Right lobe of liver (tissue), 6 donors: Measurements from ENCODE around the gene MAML3. TPM values are rescaled to one million over a fixed set of nuclear protein-coding genes. Genes with fewer than 3 reads are reported as not detected.
A peak's percentile ranks its signal among the peaks of the same experiment; 100 is the strongest.

Experiments used
- ATAC-seq, 4 donors: fragments of 200-7000 bp; cut with Tn5 transposase; one replicate each; pipeline ENCODE4 v1.9.1; 2020; ENCODE audit warnings: mild to moderate bottlenecking in 4 of 4, moderate library complexity in 4 of 4
- DNase-seq, 3 donors: peaks; one replicate each; pipeline ENCODE4 v3.0.0-alpha.2; 2020
- H3K27ac ChIP-seq, 3 donors: fragments of 200-600 bp; one replicate each; pipeline ENCODE4 v1.8.0; 2022
- H3K27me3 ChIP-seq, 2 donors: fragments of 200-600 bp; one replicate each; pipeline ENCODE4 v1.8.0; 2022
- H3K36me3 ChIP-seq, 4 donors: fragments of 200-600 bp; sonication (generic) in 1 of 4; one replicate each; pipeline versions ENCODE4 v1.5.1 to v1.8.0; 2017 to 2022; ENCODE audit warnings: control low read depth in 1 of 4
- H3K4me1 ChIP-seq, 4 donors: fragments of 200-600 bp; sonication (generic) in 1 of 4; one replicate each; pipeline versions ENCODE4 v1.5.1 to v1.8.0; 2017 to 2022; ENCODE audit warnings: control low read depth in 1 of 4
- H3K4me3 ChIP-seq, 3 donors: fragments of 200-600 bp; one replicate each; pipeline ENCODE4 v1.8.0; 2022
- H3K9me3 ChIP-seq, 4 donors: fragments of 200-600 bp; sonication (generic) in 1 of 4; one replicate each; pipeline versions ENCODE4 v1.5.1 to v1.8.0; 2017 to 2022; ENCODE audit warnings: control low read depth in 1 of 4
- POLR2A ChIP-seq: fragments of 450-650 bp; IDR thresholded peaks from one replicate; pipeline ENCODE4 v1.6.1; 2017; ENCODE audit warnings: antibody characterized with exemption, mild to moderate bottlenecking
- WGBS: methylation state at CpG from one replicate; pipeline ENCODE4 v1.1.6; 2018; ENCODE audit warnings: low coverage, low lambda C conversion rate; ENCODE audit not compliant: insufficient coverage; ENCODE audit errors: missing lambda C conversion rate; 5-methylcytosine and 5-hydroxymethylcytosine counted together
- intact Hi-C, 2 donors: fragments of 100-400 bp; cut with DNase I; formaldehyde crosslinking; loops; one replicate each; pipeline versions ENCODE4 v1.11.2 to v1.14.1; 2022
- total RNA-seq, 6 experiments: library from RNA; depleted of rRNA in 2 of 6; stranded (reverse); fragments of >200 nt in 2 of 6; fragmentation: NEBNext Ultra II Directional in 3 of 6; extraction: Animal tissue kit (Norgen Biotek cat#: 25700) in 3 of 6; gene quantifications; one replicate each; pipeline versions ENCODE4 v1.1.0 to v1.2.4, GENCODE V29; 2016 to 2023
- TF ChIP-seq, protein P1 (sequence below), 4 donors: fragments of 200-600 bp in 3 of 4; fragments of 450-650 bp in 1 of 4; IDR thresholded peaks; one replicate each; pipeline versions ENCODE4 v1.5.1 to v1.8.0; 2016 to 2022; ENCODE audit warnings: antibody characterized with exemption in 4 of 4, mild to moderate bottlenecking in 2 of 4
- donor health status: DM: no; HTN: yes; CAD: no.
- donor health status: DM: no; HTN: no; CAD: no.
- donor health status: DM: no; HTN: no; CAD: no.
- donor health status: DM: no; HTN: yes; CAD: no.
- donor health status: DM: no; HTN: yes; CAD: no.

MAML3 gene
- total RNA-seq, 6 experiments from 2014 or later = 2.6 to 7.8 (median 5.0) TPM

DNA sequence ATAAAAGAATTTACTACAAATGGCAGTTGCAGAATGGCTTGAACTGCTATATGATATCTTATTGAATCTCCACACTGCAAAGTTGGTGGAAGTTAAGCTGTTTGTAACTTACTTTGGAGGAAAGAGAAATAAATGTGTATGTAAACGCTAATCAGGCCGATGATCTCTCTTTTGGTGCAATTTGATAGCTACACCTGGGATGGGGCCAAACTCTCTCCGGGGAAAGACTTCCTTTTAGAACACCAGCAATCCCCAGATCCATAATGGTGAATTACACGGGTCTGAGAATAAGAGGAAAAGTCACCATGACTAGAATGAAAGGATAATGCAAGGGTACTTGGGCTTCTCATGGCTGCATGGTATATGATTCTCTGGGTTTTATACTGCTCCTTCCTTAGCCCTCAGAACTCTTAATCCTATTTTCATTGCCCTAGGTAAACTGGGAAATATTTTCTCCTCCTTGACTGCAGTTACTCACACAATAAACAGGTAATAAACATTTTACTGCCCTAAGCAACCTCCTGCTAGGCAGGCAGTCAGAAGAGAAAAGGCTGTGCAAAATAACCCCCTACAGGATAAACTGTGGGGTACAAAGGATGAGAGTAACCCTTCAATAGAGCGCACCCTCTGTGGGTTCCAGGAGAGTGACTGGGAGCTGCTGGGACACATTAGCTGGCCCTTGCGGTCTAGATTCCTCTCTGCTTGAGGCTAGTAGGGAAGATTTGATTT lies 379.1 kb downstream of the MAML3 start:
- 74% methylated on average over 6 of the region's 6 CpGs for WGBS
- Histone ChIP-seq H3K27ac (no peak overlapping the region), H3K4me1 (peaks cover 0 to 16% (median 0%) of the 10 kb centered on the region in 4 donors), H3K27me3 (no peaks in the 10 kb centered on the region), H3K9me3 (no peaks in the 10 kb centered on the region), H3K36me3 (no peaks in the 10 kb centered on the region), H3K4me3 (no peak overlapping the region)
- TF ChIP-seq, protein P1, sequence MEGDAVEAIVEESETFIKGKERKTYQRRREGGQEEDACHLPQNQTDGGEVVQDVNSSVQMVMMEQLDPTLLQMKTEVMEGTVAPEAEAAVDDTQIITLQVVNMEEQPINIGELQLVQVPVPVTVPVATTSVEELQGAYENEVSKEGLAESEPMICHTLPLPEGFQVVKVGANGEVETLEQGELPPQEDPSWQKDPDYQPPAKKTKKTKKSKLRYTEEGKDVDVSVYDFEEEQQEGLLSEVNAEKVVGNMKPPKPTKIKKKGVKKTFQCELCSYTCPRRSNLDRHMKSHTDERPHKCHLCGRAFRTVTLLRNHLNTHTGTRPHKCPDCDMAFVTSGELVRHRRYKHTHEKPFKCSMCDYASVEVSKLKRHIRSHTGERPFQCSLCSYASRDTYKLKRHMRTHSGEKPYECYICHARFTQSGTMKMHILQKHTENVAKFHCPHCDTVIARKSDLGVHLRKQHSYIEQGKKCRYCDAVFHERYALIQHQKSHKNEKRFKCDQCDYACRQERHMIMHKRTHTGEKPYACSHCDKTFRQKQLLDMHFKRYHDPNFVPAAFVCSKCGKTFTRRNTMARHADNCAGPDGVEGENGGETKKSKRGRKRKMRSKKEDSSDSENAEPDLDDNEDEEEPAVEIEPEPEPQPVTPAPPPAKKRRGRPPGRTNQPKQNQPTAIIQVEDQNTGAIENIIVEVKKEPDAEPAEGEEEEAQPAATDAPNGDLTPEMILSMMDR (IDR thresholded peaks at IDR 0.05) = no peak
- TF ChIP-seq POLR2A = no peak
- intact Hi-C loops = no loop called here
- DNase-seq (no peak), ATAC-seq (no peak)

DNA sequence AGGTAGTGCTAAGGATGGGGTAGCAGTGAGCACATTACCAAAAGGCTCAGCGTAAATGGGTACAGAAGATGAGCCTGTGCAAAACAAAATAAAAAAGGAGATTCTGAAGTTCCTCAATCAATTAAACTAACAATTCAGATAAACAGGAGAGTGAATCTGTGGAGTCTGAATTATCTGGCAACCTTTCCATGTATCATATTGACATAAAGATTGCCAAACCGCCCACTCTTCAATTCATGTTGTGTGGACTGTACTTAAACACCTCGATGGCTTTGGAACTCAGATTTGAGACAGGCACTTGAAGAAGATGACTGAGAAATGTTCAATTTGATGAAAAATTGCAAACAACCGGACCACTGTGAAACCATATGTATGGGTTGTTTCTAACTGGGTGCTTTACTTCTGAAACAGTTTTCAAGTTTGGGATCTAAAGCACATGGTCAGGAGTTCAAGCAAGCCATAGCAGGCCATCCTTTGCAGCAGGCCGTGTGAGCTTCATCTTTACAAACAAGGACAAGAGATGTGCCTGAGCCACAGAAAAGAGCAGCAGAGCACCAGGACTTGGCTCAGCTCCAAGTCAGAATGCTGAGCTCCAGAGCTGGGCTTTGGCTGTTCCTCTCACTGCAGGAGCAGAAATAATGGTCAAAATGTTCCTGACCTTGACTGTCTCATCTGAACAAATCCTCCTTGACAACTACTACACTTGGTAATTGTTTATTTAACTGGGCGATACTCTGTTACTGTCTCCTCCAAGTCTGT lies 380.2 kb downstream of the MAML3 start:
- no peak for TF ChIP-seq POLR2A
- TF ChIP-seq, protein P1 (IDR thresholded peaks at IDR 0.05) = no peak
- intact Hi-C loops = no loop called here
- no peaks in the 10 kb centered on the region for H3K27me3 ChIP-seq
- H3K36me3 ChIP-seq = no peaks in the 10 kb centered on the region
- ATAC-seq (peak; percentile 62 to 81 (median 72)), DNase-seq (no peak)
- H3K4me1 ChIP-seq = peaks cover 0 to 16% (median 0%) of the 10 kb centered on the region in 4 donors
- H3K9me3 ChIP-seq = no peaks in the 10 kb centered on the region
- 44% methylated on average over 5 of the region's 6 CpGs for WGBS
- H3K4me3 ChIP-seq = no peak overlapping the region
- no peak overlapping the region for H3K27ac ChIP-seq

DNA sequence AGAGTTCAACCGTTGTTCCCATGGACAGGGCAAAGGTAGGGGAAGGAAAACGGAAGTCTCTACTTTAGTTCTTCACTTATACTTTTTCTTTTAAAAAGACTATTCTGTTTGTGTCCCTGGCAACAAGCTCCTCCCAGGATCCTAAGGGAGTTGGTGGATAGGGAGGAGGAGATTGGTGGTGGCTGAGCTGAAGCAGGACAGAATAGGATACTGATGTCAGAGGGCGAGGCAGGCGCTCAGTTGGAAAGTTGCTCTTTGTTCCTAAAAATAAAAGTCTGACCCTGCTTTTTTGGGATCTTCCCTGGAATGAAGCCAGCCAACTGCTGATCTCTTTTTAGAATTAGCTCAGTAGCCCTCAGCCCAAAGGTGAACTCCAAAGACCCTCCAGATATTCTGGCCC lies 383.6 kb downstream of the MAML3 start:
- H3K4me1 ChIP-seq = peaks cover 0 to 16% (median 0%) of the 10 kb centered on the region in 4 donors
- ATAC-seq = peak in 3 of 4 donors; percentile 25 to 49 (median 49)
- no peak overlapping the region for H3K4me3 ChIP-seq
- TF ChIP-seq POLR2A = no peak
- TF ChIP-seq, protein P1 (IDR thresholded peaks at IDR 0.05) = no peak
- 64% methylated on average over 4 of the region's 4 CpGs for WGBS
- H3K27me3 ChIP-seq = no peaks in the 10 kb centered on the region
- no peaks in the 10 kb centered on the region for H3K9me3 ChIP-seq
- intact Hi-C loops = no loop called here
- H3K27ac ChIP-seq = no peak overlapping the region
- DNase-seq = no peak
- no peaks in the 10 kb centered on the region for H3K36me3 ChIP-seq

DNA sequence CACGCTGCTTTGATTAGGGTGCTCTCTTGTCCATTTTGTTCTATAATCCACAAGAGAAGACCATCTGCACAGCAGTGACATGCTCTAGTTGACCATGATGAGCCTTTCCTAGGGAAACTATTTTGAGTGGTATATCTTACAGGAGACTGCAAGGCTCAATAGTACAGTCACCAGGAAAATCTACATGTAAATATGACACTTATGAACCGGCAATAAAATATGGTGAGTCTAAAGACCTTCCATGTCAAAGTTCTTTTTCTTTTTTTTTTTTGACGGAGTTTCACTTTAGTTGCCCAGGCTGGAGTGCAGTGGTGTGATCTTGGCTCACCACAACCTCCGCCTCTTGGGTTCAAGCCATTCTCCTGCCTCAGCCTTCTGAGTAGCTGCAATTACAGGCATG lies 384.6 kb downstream of the MAML3 start:
- no peaks in the 10 kb centered on the region for H3K36me3 ChIP-seq
- H3K27ac ChIP-seq = no peak overlapping the region
- H3K27me3 ChIP-seq = no peaks in the 10 kb centered on the region
- DNase-seq (no peak), ATAC-seq (no peak)
- H3K4me1 ChIP-seq = peaks cover 0 to 15% (median 0%) of the 10 kb centered on the region in 4 donors
- no peak for TF ChIP-seq POLR2A
- TF ChIP-seq, protein P1 (IDR thresholded peaks at IDR 0.05) = no peak
- no peak overlapping the region for H3K4me3 ChIP-seq
- 70% methylated on average over 4 of the region's 4 CpGs for WGBS
- no peaks in the 10 kb centered on the region for H3K9me3 ChIP-seq
- intact Hi-C loops = no loop called here
